Subcutaneous abdominal adipose tissue (tissue), 5 donors: ENCODE measurements around the gene PLAAT2.
"Not testable (repeated sequence)": the region's sequence is repeated elsewhere in the genome, so short reads cannot be mapped to it uniquely, and the experiment has no call there.

Source experiments
- H3K27ac ChIP-seq: one replicate; pipeline ENCODE4 v1.7.0; 2013; ENCODE audit warnings: low read depth, mild to moderate bottlenecking, inconsistent platforms, low read length, moderate library complexity
- H3K27me3 ChIP-seq, 5 donors: one replicate each; pipeline ENCODE4 v1.7.0; 2013; ENCODE audit warnings: low read length in 5 of 5, inconsistent platforms in 1 of 5; ENCODE audit not compliant: control insufficient read depth in 5 of 5, insufficient read depth in 4 of 5
- H3K36me3 ChIP-seq, 5 donors: one replicate each; pipeline ENCODE4 v1.7.0; 2013; ENCODE audit warnings: low read length in 5 of 5; ENCODE audit not compliant: control insufficient read depth in 5 of 5, insufficient read depth in 5 of 5
- H3K4me1 ChIP-seq, 5 donors: one replicate each; pipeline ENCODE4 v1.7.0; 2013; ENCODE audit warnings: low read length in 5 of 5, mild to moderate bottlenecking in 3 of 5, moderate library complexity in 1 of 5; ENCODE audit not compliant: control insufficient read depth in 5 of 5, insufficient read depth in 5 of 5
- H3K4me3 ChIP-seq, 5 donors: one replicate each; pipeline ENCODE4 v1.7.0; 2013; ENCODE audit warnings: low read length in 5 of 5, low read depth in 1 of 5
- H3K9ac ChIP-seq, 5 donors: one replicate each; pipeline ENCODE4 v1.7.0; 2013; ENCODE audit warnings: low read length in 5 of 5, mild to moderate bottlenecking in 4 of 5, moderate library complexity in 3 of 5
- H3K9me3 ChIP-seq, 5 donors: one replicate each; pipeline ENCODE4 v1.7.0; 2013; ENCODE audit warnings: low read length in 5 of 5; ENCODE audit not compliant: control insufficient read depth in 5 of 5
- donor health status: healthy.
- donor health status: healthy.
- donor health status: healthy.
- donor health status: healthy.
- donor health status: healthy.

PLAAT2 gene

GRCh38 chr11:63535734-63536133 lies 27.4 kb downstream of the PLAAT2 start:
- no peaks in the 10 kb centered on the region for H3K9me3 ChIP-seq
- H3K36me3 ChIP-seq = no peaks in the 10 kb centered on the region
- no peaks in the 10 kb centered on the region for H3K27me3 ChIP-seq
- peaks cover 4 to 35% (median 28%) of the 10 kb centered on the region in 5 donors for H3K4me1 ChIP-seq
- no peak overlapping the region for H3K27ac ChIP-seq
- H3K9ac ChIP-seq = no peak overlapping the region
- no peak overlapping the region for H3K4me3 ChIP-seq

- Histone ChIP-seq H3K36me3 (no peaks in the 10 kb centered on the region), H3K9ac (no peak overlapping the region), H3K9me3 (no peaks in the 10 kb centered on the region), H3K27ac (no peak overlapping the region), H3K4me1 (peaks cover 4 to 35% (median 28%) of the 10 kb centered on the region in 5 donors), H3K27me3 (no peaks in the 10 kb centered on the region), H3K4me3 (no peak overlapping the region)
Measured at GRCh38 chr11:63534895-63535461, 28.2 kb downstream of the PLAAT2 start.

- H3K27me3 ChIP-seq = no peaks in the 10 kb centered on the region
- H3K27ac ChIP-seq = no peak overlapping the region
- H3K4me3 ChIP-seq = no peak overlapping the region
- no peaks in the 10 kb centered on the region for H3K9me3 ChIP-seq
- H3K36me3 ChIP-seq = no peaks in the 10 kb centered on the region
- H3K4me1 ChIP-seq = peaks cover 4 to 34% (median 28%) of the 10 kb centered on the region in 5 donors
- H3K9ac ChIP-seq = no peak overlapping the region
Measured at GRCh38 chr11:63534076-63534475, 29.1 kb downstream of the PLAAT2 start.

GRCh38 chr11:63532799-63533475 lies 30.2 kb downstream of the PLAAT2 start:
- H3K9me3 ChIP-seq = no peaks in the 10 kb centered on the region
- no peak overlapping the region for H3K4me3 ChIP-seq
- peaks cover 4 to 24% (median 22%) of the 10 kb centered on the region in 5 donors for H3K4me1 ChIP-seq
- no peak overlapping the region for H3K27ac ChIP-seq
- H3K36me3 ChIP-seq = no peaks in the 10 kb centered on the region
- H3K9ac ChIP-seq = no peak overlapping the region
- no peaks in the 10 kb centered on the region for H3K27me3 ChIP-seq

- H3K36me3 ChIP-seq = no peaks in the 10 kb centered on the region
- no peak overlapping the region for H3K4me3 ChIP-seq
- H3K27ac ChIP-seq = no peak overlapping the region
- H3K9me3 ChIP-seq = no peaks in the 10 kb centered on the region
- no peak overlapping the region for H3K9ac ChIP-seq
- H3K27me3 ChIP-seq = no peaks in the 10 kb centered on the region
- H3K4me1 ChIP-seq = peaks cover 0 to 16% (median 14%) of the 10 kb centered on the region in 5 donors
Measured at GRCh38 chr11:63532117-63532516, 31.1 kb downstream of the PLAAT2 start.

- H3K4me1 ChIP-seq, H3K27me3 ChIP-seq, H3K36me3 ChIP-seq, H3K9me3 ChIP-seq, H3K27ac ChIP-seq, H3K9ac ChIP-seq: not testable (repeated sequence)
- H3K4me3 ChIP-seq = peak overlapping the region in 1 of 5 donors; percentile 11
Measured at GRCh38 chr11:63531074-63531792, 31.9 kb downstream of the PLAAT2 start.

GRCh38 chr11:63530021-63530420 lies 33.2 kb downstream of the PLAAT2 start:
- H3K4me3 ChIP-seq = no peak overlapping the region
- no peaks in the 10 kb centered on the region for H3K36me3 ChIP-seq
- H3K9me3 ChIP-seq = no peaks in the 10 kb centered on the region
- no peak overlapping the region for H3K27ac ChIP-seq
- no peaks in the 10 kb centered on the region for H3K27me3 ChIP-seq
- peaks cover 0 to 5% (median 4%) of the 10 kb centered on the region in 5 donors for H3K4me1 ChIP-seq
- H3K9ac ChIP-seq = no peak overlapping the region

GRCh38 chr11:63529373-63529772 lies 33.8 kb downstream of the PLAAT2 start:
- not testable (repeated sequence) for H3K9ac ChIP-seq, H3K9me3 ChIP-seq, H3K36me3 ChIP-seq, H3K4me3 ChIP-seq, H3K27ac ChIP-seq, H3K27me3 ChIP-seq, H3K4me1 ChIP-seq

- not testable (repeated sequence) for H3K9me3 ChIP-seq, H3K4me1 ChIP-seq, H3K27ac ChIP-seq, H3K4me3 ChIP-seq, H3K36me3 ChIP-seq, H3K9ac ChIP-seq, H3K27me3 ChIP-seq
Measured at GRCh38 chr11:63528729-63529278, 34.4 kb downstream of the PLAAT2 start.

GRCh38 chr11:63528156-63528555 lies 35.0 kb downstream of the PLAAT2 start:
- H3K27ac ChIP-seq, H3K9me3 ChIP-seq, H3K4me3 ChIP-seq, H3K36me3 ChIP-seq, H3K9ac ChIP-seq, H3K27me3 ChIP-seq, H3K4me1 ChIP-seq: not testable (repeated sequence)
